Measurements from ENCODE around the gene ABAT. TPM values are rescaled to one million over a fixed set of nuclear protein-coding genes. Genes with fewer than 3 reads are reported as not detected.
"Not testable (repeated sequence)": the region's sequence is repeated elsewhere in the genome, so short reads cannot be mapped to it uniquely, and the experiment has no call there.

The ABAT gene
- total RNA-seq, 1 donor from 2014 or later, result 21.4 TPM

GRCh38 chr16:8645831-8646230 lies 28.6 kb upstream of the ABAT start:
- H3K4me1 Mint-ChIP-seq, result no peaks in the 10 kb centered on the region
- no peaks in the 10 kb centered on the region for H3K9me3 Mint-ChIP-seq
- H3K27me3 Mint-ChIP-seq (ENCODE audit: low read depth), result no peaks in the 10 kb centered on the region
- peaks cover 58% of the 10 kb centered on the region for H3K36me3 Mint-ChIP-seq
- no peak for DNase-seq (ENCODE audit: low spot score in 2 of 2, unreplicated experiment in 2 of 2)
- no peak overlapping the region for H3K4me3 Mint-ChIP-seq
- H3K27ac Mint-ChIP-seq, result no peak overlapping the region
- TF ChIP-seq CTCF (IDR thresholded peaks at IDR 0.05; ENCODE audit: unreplicated experiment), result no peak

GRCh38 chr16:8646326-8647053 lies 27.9 kb upstream of the ABAT start:
- TF ChIP-seq CTCF (IDR thresholded peaks at IDR 0.05; ENCODE audit: unreplicated experiment), result no peak
- Mint-ChIP-seq H3K9me3 (no peaks in the 10 kb centered on the region), H3K4me1 (no peaks in the 10 kb centered on the region), H3K27me3 (ENCODE audit: low read depth) (no peaks in the 10 kb centered on the region), H3K27ac (no peak overlapping the region), H3K36me3 (peaks cover 51% of the 10 kb centered on the region), H3K4me3 (no peak overlapping the region)
- no peak for DNase-seq (ENCODE audit: low spot score in 2 of 2, unreplicated experiment in 2 of 2)

GRCh38 chr16:8647721-8648318 lies 26.6 kb upstream of the ABAT start:
- no peak for DNase-seq (ENCODE audit: low spot score in 2 of 2, unreplicated experiment in 2 of 2)
- no peak for TF ChIP-seq CTCF (IDR thresholded peaks at IDR 0.05; ENCODE audit: unreplicated experiment)
- Mint-ChIP-seq H3K4me3 (no peak overlapping the region), H3K36me3 (peaks cover 38% of the 10 kb centered on the region), H3K4me1 (no peaks in the 10 kb centered on the region), H3K9me3 (no peaks in the 10 kb centered on the region), H3K27me3 (ENCODE audit: low read depth) (no peaks in the 10 kb centered on the region), H3K27ac (no peak overlapping the region)

- no peak for TF ChIP-seq CTCF (IDR thresholded peaks at IDR 0.05; ENCODE audit: unreplicated experiment)
- Mint-ChIP-seq H3K4me1 (no peaks in the 10 kb centered on the region), H3K9me3 (no peaks in the 10 kb centered on the region), H3K36me3 (peaks cover 29% of the 10 kb centered on the region), H3K27me3 (ENCODE audit: low read depth) (no peaks in the 10 kb centered on the region), H3K4me3 (no peak overlapping the region), H3K27ac (no peak overlapping the region)
- no peak for DNase-seq (ENCODE audit: low spot score in 2 of 2, unreplicated experiment in 2 of 2)
Observed at GRCh38 chr16:8648877-8649276, 25.5 kb upstream of the ABAT start.

- Mint-ChIP-seq H3K36me3 (peaks cover 19% of the 10 kb centered on the region), H3K27me3 (ENCODE audit: low read depth) (no peaks in the 10 kb centered on the region), H3K4me3 (no peak overlapping the region), H3K4me1 (no peaks in the 10 kb centered on the region), H3K27ac (no peak overlapping the region), H3K9me3 (no peaks in the 10 kb centered on the region)
- TF ChIP-seq CTCF (IDR thresholded peaks at IDR 0.05; ENCODE audit: unreplicated experiment), result no peak
- no peak for DNase-seq (ENCODE audit: low spot score in 2 of 2, unreplicated experiment in 2 of 2)
Observed at GRCh38 chr16:8649829-8650554, 24.4 kb upstream of the ABAT start.

GRCh38 chr16:8651958-8652357 lies 22.5 kb upstream of the ABAT start:
- not testable (repeated sequence) for H3K4me3 Mint-ChIP-seq; H3K27ac Mint-ChIP-seq; DNase-seq (ENCODE audit: low spot score in 2 of 2, unreplicated experiment in 2 of 2); H3K4me1 Mint-ChIP-seq; H3K9me3 Mint-ChIP-seq; H3K36me3 Mint-ChIP-seq; H3K27me3 Mint-ChIP-seq (ENCODE audit: low read depth)
